Measurements from ENCODE around the gene LPXN. TPM values are rescaled to one million over a fixed set of nuclear protein-coding genes. Genes with fewer than 3 reads are reported as not detected.

Gene LPXN
- total RNA-seq, 1 donor from 2014 or later = 1.4 TPM

DNA sequence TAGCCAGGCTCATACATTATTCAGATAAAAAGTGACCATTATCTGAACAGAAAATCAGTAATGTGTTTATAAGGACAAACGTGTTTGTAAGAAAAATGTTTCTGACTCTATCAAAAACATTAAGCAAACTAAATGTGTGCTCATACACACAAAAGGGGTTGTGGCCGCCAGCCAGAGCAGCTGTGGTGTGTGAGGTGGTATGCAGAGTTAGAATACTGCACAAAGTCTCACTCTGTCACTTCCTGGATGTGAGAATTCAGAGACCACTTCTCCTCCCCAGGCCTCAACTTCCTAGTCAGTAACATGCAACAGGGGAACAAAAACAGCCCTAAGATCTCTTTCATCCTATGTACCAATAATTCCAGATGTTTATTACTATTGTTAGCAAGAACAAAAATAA lies 77.2 kb downstream of the LPXN start:
- no peak overlapping the region for H3K4me3 ChIP-seq (ENCODE audit: low read depth, low read length)
- TF ChIP-seq, protein P1, sequence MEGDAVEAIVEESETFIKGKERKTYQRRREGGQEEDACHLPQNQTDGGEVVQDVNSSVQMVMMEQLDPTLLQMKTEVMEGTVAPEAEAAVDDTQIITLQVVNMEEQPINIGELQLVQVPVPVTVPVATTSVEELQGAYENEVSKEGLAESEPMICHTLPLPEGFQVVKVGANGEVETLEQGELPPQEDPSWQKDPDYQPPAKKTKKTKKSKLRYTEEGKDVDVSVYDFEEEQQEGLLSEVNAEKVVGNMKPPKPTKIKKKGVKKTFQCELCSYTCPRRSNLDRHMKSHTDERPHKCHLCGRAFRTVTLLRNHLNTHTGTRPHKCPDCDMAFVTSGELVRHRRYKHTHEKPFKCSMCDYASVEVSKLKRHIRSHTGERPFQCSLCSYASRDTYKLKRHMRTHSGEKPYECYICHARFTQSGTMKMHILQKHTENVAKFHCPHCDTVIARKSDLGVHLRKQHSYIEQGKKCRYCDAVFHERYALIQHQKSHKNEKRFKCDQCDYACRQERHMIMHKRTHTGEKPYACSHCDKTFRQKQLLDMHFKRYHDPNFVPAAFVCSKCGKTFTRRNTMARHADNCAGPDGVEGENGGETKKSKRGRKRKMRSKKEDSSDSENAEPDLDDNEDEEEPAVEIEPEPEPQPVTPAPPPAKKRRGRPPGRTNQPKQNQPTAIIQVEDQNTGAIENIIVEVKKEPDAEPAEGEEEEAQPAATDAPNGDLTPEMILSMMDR (conservative IDR thresholded peaks at IDR 0.05; ENCODE audit: low read depth, low read length) = no peak

DNA sequence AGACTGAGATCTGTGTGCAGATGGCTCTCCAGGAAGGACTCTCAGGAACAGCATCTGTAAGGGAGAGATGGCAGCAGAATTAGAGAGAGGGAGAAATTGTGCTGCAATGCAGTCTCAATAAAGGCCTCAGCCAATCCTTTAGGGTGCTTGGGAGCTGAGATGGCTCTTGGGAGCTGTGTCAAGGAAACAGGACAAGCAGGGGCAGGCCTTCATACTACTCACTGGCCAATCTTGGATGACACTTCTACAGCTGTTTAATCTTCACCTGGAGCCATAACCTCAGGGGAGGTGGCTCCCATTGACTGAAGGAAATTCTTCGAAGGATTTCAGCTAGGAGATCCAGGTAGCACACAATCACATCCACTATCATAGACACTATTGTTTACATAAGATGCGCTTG lies 77.7 kb downstream of the LPXN start:
- DNase-seq (ENCODE audit: low read depth) = no peak
- H3K4me3 ChIP-seq (ENCODE audit: low read depth, low read length) = no peak overlapping the region
- TF ChIP-seq, protein P1 (conservative IDR thresholded peaks at IDR 0.05; ENCODE audit: low read depth, low read length) = no peak

More for the DNA sequence above, 77.2 kb downstream of the LPXN start:
- no peak for DNase-seq (ENCODE audit: low read depth)

DNA sequence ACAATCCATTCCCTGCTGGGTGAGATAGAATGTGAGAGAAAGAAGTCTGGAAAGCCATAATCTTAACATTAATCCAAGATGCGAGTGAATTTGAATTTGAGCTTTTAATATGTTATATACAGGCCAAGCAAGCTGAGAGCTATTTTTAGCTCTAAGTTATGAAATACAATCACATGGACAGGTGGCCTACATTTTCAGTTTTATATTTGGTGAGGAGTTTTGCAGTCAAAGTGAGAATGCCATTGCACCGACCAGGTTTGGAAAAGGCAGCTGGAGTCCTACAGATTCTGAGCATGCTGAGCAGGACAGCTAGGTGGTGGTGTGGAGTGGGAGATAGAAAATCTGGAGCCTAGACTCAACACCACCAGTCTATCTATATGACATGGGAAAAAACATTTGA lies 79.8 kb downstream of the LPXN start:
- TF ChIP-seq, protein P1 (conservative IDR thresholded peaks at IDR 0.05; ENCODE audit: low read depth, low read length) = no peak
- no peak for DNase-seq (ENCODE audit: low read depth)
- no peak overlapping the region for H3K4me3 ChIP-seq (ENCODE audit: low read depth, low read length)

DNA sequence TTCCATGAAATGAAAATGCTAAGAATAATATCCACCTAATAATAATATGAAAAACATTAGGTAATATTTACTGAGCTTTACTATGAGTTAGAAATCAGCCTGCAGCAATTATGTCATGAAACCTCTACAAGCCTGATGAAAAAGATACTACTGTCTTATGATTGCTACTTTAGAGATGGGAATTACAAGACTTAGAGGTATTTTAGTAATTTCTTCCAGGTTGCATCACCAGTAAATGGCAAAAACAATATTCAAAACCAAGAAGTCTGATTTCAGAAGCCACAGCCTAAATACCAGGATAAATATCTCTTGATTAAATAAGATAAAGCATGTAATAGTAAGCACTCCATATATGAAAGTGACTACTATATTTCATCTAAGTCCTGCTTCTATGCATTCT lies 81.6 kb downstream of the LPXN start:
- no peak overlapping the region for H3K4me3 ChIP-seq (ENCODE audit: low read depth, low read length)
- TF ChIP-seq, protein P1 (conservative IDR thresholded peaks at IDR 0.05; ENCODE audit: low read depth, low read length) = no peak
- DNase-seq (ENCODE audit: low read depth) = no peak

DNA sequence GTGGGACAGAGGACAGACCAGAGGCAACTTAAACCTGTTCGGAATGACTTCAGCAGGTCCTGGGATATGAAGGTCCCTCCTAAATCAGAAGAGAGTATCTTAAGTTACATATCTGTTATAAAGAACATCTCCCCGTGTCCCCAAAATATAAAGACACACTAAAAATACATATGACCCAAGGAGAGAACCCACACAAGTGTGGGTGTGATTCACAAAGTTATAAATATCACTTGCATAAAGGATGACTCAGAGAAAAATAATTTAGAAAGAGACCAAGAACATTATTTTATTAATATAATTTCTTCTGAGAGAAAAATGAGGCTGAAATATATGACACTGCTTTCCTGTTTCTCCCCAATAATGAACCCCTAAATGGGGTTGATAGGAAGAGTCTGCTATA lies 82.0 kb downstream of the LPXN start:
- no peak for DNase-seq (ENCODE audit: low read depth)
- H3K4me3 ChIP-seq (ENCODE audit: low read depth, low read length) = no peak overlapping the region
- TF ChIP-seq, protein P1 (conservative IDR thresholded peaks at IDR 0.05; ENCODE audit: low read depth, low read length) = no peak

DNA sequence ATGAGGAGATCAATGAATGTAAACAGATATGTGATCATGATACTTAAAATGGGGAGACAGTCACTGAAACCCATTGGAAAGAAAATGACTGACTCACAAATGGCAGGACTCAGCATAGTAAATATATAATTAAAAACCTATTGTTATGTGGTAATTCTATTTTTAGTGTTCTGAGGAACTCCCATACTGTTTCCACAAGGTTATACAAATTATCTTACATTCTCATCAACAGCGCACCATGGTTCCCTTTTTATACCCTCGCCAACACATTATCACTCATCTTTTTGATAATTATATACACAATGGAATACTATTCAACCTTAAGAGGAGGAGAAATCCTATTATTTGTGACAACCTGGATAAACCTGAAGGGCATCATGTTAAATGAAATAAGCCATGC lies 84.8 kb downstream of the LPXN start:
- DNase-seq (ENCODE audit: low read depth) = no peak
- TF ChIP-seq, protein P1 (conservative IDR thresholded peaks at IDR 0.05; ENCODE audit: low read depth, low read length) = no peak
- no peak overlapping the region for H3K4me3 ChIP-seq (ENCODE audit: low read depth, low read length)

DNA sequence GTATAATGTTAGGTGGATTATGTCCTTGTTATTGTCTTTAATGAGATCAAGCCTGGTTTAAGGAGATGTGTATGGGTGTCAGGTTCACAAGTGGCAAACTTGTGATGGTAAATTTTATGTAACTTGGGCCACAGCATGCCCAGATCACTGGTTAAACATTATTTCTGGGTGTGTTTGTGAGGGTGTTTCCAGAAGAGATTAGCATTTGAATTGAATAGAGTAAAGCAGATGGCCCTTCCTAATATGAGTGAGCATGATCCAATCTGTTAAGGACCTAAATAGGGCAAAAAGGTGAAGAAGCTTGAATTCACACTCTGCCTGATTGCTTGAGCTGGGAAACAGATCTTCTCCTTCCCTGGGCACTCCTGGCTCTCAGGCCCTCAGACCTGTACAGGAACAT lies 88.5 kb downstream of the LPXN start:
- no peak overlapping the region for H3K4me3 ChIP-seq (ENCODE audit: low read depth, low read length)
- TF ChIP-seq, protein P1 (conservative IDR thresholded peaks at IDR 0.05; ENCODE audit: low read depth, low read length) = no peak

More for the DNA sequence above, 88.5 kb downstream of the LPXN start:
- DNase-seq (ENCODE audit: low read depth) = no peak

All from epithelial cell of proximal tubule (primary cell).